NCI-H2081 treated with DMSO at 0.1 percent for 48 hours (cell line): ENCODE measurements around the gene FNDC7.
"Not testable (repeated sequence)": the region's sequence is repeated elsewhere in the genome, so short reads cannot be mapped to it uniquely, and the experiment has no call there.

Source experiments
- DNase-seq: peaks from one replicate; lab custom pipeline; 2025; lab: John Stamatoyannopoulos, UW

Gene FNDC7

DNA sequence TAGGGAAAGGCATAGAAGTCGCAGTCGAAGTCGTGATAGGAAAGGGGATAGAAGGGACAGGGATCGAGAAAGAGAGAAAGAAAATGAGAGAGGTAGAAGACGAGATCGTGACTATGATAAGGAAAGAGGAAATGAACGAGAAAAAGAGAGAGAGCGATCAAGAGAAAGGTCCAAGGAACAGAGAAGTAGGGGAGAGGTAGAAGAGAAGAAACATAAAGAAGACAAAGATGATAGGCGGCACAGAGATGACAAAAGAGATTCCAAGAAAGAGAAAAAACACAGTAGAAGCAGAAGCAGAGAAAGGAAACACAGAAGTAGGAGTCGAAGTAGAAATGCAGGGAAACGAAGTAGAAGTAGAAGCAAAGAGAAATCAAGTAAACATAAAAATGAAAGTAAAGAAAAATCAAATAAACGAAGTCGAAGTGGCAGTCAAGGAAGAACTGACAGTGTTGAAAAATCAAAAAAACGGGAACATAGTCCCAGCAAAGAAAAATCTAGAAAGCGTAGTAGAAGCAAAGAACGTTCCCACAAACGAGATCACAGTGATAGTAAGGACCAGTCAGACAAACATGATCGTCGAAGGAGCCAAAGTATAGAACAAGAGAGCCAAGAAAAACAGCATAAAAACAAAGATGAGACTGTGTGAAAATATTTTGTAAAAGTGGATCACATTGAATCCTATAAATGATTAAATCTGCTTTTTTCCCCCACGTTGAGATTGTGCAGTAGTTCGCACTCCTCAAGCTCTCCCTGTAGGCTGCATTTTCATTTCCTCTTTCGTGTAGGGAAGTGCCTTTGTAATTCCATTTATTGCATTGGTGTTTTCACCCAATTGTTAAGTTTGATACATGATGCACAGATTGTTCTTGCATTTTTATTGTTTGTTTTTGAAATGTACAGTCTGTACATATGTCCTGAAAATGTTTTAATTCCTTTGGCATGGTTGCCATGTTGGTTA, 13.1 kb upstream of the FNDC7 start:
- DNase-seq = no peak

DNA sequence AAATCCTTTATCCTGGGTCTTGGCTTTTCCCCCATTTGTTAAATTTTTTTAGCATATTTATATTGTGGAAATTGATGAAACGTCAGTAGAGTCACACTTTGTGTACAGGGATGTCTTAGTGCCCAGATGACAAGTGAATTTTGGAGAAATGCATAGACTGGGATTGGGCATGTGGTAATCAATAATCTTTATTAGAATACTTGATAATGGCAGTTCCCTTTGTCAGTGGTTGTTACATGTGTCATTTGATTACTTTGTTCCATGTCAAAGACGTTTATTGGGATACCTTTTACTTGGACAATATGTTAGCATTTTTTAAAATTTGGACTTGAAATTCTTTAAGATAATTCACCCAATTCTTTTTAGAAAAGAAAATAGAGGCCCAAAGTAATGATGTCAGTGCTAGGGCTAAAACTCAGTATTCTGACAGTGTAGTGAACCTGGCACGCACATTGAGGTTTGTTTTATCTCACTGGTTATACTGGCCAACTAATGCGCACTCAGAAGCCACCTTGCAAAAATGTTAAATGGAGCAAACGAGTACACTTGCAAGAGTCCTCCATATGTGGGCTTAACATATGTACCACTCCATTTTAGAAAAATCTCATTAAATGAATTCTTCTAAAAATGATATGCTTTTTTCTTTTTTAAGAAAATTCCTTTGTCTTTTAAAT, 11.4 kb upstream of the FNDC7 start:
- no peak for DNase-seq

DNA sequence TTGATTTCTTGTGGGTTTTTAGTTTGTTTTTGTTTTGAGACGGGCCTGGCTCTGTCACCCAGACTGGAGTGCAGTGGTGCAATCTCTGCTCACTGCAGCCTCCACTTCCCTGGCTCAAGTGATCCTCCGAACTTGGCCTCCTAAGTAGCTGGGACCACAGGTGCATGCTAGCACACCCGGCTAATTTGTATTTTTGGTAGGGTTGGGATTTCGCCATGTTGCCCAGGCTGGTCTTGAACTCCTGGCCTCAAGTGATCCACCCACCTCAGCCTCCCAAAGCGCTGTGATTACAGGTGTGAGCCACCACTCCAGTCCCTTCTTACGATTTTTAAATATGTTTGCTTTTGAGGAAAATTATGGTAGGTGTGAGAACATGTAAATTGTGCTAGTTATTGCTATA, 10.6 kb upstream of the FNDC7 start:
- DNase-seq = not testable (repeated sequence)

DNA sequence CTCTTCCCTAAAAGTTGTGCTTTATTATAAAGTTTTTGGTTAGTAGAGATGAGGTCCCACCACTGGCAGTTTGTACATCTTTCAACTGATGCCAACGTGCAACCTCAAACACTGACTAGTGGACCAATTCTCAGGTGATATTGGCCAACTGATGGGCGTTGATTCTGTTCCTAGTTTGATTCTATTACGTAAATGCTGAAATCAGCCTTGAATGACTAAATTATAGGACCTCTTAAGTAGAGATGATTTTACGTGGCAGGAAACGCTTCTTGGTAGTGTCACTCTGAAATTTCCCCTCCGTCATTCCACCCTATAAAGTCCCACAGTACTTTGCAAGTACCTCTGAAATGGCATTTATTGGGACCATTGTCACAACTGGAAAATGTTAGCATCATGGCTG, 8.8 kb upstream of the FNDC7 start:
- no peak for DNase-seq

DNA sequence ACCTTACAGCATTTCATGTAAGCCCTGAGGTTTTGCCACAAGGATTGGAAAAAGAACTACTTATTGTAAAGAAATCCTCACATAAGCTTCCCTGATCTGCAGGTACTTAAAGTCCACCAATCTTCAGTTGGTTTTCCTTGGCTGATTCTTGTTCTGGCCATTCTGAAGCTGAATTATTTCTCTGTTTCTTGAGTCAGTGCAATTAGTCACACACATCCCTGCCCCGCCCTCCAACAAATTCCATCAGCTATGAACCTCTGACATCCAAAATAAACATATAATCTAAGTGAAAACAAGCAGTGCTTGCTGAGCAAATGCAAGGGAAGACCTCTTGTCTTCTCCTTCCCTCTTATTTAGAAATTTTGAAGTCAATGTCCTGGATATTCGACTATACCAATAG, 8.2 kb upstream of the FNDC7 start:
- no peak for DNase-seq

DNA sequence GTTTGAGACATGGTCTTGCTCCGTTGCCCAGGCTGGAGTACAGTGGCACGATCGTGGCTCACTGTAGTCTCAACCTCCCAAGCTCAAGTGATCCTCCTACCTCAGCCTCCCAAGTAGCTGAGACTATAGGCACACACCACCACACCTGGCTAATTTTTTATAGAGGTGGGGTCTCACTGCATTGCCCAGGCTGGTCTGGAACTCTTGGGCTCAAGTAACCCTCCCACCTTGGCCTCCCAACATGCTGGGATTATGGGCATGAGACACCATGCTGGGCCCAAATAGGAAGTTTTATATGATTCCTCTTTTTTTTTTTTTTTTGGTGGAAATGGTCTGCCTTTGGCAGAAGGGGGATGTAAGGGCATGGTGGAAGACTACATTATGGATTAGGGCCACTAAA, 6.1 kb upstream of the FNDC7 start:
- no peak for DNase-seq

DNA sequence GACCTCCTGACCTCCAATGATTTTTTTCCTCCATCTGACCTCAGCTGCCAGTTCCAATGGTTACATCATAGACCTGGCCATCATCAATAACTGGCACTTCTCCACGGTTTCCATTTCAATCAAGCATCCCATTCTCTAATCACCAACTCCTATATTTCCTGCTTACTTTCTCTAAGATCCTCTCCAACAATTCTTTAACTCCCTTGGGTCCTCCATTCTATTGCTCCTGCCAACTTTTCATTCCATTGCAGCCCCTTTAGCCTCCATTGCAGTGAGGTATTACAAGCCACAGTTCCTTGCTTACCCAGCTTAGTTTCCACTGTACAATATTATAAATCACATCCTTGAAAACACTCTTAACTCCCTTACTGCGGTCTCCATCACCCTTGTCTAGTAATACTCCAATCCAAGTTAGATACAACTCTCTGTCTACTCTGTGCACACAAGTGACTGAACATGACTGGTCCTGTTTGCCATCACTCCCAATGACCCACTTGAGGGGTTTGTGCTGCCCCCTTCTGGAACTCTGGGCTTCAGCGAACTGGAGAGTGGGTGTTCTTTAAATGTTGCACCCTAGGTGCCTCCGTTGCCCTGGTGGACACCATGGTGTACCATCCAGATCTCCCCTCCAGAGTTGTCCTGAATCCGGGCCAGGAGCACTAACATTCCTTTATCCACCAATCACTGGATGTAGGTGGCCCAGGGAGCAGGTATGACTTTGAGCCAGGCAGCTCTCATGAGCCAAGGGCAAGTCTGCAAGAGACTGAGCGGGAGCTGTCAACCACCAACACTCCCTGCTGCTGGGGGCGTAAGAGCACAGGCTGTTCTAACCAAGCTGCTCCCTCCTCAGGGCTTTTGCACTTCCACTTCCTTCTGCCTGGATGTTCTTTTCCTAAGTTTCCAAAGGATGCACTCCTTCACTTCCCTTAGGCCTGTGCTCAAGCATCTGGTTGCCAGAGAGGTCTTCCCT, 3.7 kb upstream of the FNDC7 start:
- no peak for DNase-seq

DNA sequence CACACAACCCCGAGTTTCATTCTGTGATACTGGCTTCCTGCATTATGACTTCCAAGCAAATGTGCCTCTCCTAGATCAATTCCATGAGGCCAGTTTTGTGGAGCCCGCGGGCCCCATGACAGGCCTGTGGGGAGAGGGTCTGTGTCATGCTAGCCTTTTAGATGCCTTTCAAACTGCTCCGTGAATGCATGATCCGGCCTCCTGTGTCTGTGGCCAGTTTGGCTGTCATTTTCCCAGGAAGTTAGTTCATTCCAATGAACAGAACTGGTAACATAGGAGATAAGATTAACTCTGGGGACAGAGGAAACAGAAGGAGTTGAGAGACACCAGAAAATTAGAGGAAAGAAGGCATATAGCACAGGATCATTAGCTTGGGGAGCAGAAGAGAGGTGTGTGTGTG, 3.2 kb downstream of the FNDC7 start:
- no peak for DNase-seq

DNA sequence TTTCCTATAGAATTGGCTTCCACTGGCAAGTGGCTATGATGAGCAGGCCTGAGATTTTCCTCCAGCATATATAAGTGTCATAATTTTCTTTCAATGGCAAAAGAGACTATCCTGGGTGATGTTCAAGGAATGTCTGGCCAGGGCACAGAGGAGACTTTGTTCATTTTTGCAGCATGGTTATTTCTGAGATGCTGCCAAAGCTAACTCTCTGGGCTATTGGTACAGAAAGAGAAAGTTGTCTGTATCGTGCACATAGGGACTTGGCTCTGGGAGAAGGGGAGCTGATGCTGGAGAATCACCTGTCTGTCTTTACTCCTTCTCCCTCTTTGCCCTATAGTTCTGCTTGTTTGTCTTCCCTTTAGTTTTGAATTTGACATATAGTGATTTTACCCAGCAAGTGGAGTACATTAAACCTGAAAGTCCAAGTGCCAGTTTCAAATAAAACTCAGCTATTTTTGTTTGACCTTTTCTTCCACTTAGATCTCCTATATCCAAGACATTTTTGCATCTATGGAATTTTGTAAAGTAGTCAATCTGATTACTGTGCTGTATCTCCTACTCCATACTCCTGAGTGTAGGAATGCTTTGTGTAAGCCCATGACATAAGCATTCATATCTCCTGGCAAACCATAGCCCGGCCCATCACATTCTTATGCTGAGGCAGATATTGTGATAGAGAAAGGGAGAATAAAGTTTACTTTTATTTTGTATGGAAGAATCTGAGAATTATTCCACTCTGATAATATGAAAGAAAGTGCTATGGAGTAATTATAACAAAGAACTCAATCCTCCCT, 3.9 kb downstream of the FNDC7 start:
- no peak for DNase-seq

DNA sequence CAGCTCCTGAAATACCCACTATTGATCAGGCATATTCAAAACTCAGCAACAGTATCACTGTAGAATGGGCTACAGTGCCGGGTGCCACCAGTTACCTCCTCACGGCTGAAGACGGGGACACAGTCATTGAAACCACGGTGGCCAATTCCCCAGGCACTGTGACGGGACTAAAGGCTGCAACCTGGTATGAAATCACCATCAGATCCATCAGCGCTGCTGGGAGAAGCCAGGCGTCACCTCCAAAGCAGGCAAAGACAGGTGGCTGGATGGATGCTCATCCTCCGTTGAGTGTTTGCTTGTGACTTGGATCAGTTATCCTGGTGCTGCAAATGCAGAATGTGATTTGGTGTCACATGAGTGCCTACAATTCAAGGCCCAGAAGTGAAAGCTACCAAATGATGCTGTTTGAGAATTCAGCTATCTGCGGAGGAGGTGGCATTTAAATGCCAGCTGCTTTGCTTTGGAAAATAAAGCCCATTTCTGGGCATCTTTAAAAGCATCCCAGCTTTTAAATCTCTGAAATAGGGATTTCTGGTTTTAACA, 5.1 kb downstream of the FNDC7 start:
- no peak for DNase-seq

DNA sequence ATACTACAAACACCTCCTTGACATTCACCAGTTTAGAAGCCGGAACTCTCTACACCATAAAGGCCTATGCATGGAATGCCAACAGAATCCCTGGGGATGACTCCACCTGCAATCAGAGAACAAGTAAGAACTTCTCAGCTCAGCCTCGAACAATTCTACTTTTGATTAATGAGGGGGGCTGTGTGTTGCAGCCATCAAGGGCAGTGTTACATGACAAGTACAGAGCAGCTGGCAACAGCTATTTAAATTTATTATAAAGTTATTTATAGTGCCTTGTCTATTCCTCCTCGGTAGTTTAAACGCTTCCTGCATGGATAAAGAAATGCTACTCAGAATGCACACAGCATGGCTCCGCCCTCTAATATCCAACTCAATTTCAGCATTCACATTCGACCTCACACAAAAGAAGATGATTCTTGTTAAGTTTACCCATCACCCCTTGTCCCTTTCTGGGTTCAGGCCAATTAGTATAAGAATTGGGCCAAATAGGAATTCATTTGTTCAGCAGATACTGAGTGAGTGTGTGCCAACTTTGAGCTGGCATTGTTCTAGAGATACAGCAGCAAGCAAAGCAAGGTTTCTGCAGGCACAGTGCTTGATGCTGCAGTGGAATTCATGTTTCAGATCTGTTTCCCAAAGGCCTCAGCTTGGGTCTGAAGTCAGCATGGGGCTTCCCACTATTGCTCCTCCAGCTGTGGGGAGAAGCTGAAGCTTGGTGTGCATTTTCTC, 6.4 kb downstream of the FNDC7 start:
- no peak for DNase-seq

DNA sequence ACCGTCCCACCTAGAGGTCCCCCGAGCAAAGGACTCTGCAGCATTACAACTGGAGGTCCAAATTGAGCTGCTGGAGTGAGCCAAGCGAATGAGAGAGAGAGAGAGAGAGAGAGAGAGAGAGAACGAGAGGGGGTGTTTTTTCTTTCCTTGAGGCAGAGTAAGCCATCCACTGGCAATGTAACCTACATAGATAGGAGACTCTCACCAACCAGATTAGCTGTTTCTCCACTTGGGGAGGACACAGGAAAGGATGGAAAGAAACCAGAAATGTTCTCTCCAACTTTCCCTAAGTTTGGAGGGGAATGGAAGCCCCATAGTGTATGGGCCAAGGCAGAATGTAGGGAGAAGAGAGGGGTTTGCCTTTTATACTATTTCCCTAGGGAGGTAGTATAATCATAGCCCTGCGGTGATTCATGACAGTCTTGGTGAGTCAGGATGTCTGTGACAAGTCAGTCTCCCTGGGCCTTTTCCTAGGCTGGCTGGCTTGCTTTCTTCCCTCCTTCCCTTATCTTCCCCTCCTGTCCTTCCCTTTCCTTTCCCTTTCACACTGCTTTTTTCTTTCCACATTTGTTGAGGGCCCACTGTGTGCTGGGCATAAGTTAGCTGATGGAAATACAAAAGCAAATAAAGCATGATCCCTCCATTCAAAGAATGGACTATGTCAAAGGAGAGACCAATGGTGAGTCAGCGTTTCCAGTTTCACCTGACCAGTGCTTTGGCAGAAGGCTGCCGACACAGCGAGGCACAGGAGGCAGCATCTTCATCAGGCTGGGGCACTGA, 7.1 kb downstream of the FNDC7 start:
- DNase-seq = no peak

DNA sequence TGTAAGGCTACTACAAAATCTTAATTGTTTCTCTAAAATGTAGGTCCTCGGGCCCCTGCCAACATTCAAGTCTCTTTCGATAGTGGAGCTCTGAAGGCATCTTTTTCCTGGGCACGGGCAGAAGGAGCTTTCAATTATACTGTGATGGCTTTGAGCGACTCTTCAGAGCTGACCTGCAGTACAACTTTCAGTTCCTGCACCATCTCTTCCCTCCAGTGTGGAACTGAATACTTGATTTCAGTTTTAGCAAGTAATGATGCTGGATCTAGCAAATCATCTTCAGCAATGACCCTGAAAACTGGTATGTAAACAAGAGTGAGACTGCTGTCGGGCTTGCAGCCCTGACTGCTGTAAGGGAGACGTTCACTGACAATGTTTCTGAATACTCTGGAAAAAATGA, 9.6 kb downstream of the FNDC7 start:
- DNase-seq = no peak

DNA sequence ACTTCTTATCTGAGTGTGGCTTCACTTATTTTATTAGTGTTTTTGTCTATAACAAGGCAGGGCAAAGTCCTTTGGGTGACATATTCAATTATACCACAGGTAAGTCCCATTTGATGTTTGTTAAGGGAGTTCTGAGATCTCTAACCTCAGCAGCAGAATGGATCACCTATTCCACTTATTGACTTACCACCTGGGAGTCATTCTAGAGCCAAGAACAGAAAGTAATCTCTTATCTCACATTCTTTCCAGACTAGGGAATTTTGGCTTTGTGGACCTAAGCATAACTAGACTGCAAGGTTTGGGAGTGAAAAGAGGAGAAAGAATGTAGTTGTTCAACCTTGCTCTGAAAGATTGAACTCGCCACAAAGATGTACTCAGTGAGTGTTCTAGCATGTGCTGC, 13.2 kb downstream of the FNDC7 start:
- DNase-seq = no peak

DNA sequence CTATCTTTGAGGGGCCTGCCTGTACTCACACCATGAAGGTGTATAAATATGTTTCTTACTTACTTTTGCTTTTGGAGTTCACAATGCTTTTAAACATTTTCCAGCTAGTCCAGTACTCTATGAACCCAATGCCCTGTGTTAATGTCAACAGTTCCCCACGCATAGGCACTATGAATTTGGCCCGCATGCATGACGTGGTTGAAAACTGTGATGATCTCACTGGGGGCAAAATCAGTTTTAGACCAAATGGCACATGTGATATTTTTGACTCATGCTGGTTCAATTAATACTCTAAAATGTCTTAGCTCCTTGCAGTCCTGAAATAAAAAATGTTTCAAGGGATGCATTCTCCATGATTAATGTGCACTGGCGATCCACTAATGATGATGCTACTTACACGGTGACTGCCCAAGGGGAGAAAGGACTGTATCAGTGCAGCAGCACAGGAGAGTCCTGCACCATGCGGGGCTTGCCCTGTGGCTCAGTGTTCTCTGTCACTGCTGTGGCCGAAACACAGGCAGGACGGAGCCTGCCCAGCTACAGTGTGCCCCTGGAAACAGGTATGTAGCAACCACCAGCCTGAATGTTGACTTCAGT, 15.7 kb downstream of the FNDC7 start:
- DNase-seq = no peak

DNA sequence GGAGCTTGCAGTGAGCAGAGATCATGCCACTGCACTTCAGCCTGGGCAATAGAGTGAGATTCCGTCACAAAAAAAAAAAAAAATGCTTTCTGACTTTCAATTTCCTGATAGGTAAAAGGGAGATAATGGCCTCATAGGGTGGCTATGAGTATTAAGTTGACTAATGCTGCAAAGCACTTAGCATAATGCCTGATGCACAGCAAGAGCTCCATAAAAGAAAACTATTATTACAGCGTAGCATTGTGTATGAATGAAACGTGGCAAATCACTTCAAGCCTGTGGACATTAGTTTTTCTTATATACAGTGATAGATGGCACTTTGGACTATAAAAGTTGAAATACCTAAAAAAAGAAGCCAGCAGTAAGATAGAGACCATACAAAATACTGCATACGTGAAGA, 16.8 kb downstream of the FNDC7 start:
- DNase-seq = no peak

DNA sequence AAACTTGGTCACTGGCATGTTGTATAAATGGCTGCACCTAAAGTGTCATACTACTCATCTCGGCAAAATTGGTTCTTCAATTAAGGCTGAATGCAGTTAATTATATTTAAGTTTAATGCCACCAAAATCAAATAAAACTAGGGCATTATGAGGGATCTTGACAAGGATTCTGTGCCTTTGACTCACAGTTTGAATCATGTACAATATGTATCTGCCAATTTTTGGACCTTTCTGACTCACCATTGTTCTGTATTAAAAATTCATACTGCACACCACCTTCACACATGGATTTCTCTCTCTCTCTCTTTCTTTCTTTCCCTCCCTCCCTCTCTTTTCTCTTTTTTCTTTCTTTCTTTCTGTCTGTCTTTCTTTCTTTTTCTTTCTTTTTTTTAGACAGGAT, 19.7 kb downstream of the FNDC7 start:
- DNase-seq = no peak

DNA sequence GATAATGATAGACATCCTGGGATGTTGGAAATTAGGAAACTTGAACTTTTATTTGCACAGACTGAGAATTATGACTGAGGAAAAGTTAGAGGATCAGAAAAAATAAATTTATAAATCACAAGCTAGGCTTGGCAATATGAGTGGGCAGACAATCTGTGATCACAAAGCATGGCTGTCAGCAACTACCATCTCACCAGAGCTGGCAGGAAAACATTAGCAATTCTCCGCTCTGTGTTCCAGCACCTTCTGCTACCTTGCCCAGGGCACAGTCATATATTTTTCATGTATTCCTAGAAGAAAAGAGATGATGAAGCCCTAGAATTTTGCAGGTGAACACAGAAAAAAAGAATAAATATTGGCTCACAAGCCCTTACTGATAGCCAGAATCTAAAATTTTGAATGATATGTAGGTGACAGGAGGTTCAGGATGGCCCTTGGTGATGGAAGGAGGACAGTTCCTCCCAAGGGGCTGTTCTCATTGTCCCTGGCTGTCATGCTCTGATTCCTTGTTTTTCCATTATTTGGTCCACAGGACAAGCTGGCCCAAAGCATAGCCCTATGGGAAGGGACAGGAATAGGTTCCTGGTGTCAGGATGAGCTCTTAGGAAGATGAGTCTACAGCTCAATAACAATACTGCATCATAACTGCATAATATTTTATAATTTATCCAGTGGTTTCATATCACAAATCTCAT, 21.6 kb downstream of the FNDC7 start:
- DNase-seq = no peak

DNA sequence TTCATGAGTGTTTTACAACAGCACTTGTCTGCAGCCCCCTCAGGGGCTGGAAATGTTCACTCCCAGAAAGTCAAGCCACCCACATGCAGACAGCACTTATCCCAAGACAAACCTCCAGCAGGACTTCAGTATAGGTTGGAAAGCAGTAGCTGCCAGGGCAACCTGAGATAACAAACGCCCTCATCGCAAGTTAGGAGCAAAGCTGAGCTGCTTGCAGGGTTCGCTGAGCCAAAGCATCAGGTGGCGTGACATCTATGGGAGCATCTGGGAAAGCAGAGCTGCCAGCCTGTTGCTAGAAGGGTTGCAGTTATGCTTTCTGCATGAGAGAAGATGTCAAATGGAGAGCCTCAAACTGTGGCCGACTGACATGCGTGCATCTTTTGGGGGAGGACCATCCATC, 29.5 kb downstream of the FNDC7 start:
- DNase-seq = no peak
